Lung microvascular endothelial cell (primary cell): ENCODE results near the gene SERAC1. TPM values are rescaled to one million over a fixed set of nuclear protein-coding genes. Genes with fewer than 3 reads are reported as not detected.

Experiments used
- DNase-seq, 2 donors: peaks; one replicate each; pipeline versions ENCODE4 v3.0.0 to v3.0.0-alpha.2; 2010; ENCODE audit warnings: low read depth in 2 of 2
- total RNA-seq: library from RNA; depleted of rRNA; stranded (reverse); fragments of >200 nt; gene quantifications from 2 replicates; pipeline ENCODE4 v1.2.1, GENCODE V29; 2014

SERAC1 gene
- total RNA-seq, 1 donor from 2014 or later = 13.9 TPM

DNA sequence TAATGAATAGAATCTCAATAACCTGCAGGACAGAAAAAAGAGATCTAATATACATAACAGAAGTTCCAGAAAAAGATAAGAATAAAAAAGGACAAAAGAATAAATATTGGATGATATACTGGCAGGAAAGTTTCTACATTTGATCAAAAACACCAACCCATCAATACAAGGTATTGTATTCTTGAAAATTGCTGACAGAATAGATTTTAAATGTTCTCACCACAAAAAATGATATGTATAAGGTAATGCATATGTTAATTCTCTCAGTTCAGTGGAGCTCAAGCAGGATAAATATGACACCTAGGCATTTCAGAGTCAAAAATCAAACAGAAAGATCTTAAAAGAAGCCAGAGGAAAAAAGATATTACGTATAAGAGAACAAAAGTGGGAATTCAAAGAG is 43.8 kb downstream of the SERAC1 start:
- DNase-seq = no peak

DNA sequence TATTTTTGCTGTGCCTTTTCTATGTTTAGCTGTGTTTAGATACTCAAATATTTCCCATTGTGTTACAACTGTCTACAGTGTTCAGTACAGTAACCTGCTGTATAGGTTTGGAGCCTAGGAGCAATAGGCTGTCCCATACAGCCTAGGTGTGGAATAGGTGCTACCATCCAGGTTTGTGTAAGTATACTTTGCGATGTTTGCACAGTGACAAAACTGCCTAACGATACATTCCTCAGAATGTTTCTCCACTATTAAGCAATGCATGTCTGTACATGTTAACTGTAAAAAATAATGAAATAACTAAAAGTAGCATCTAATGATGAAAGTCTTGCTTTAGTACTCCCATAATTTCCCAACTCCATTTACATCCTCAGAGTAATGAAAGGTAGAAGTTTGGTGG is 46.0 kb downstream of the SERAC1 start:
- no peak for DNase-seq

DNA sequence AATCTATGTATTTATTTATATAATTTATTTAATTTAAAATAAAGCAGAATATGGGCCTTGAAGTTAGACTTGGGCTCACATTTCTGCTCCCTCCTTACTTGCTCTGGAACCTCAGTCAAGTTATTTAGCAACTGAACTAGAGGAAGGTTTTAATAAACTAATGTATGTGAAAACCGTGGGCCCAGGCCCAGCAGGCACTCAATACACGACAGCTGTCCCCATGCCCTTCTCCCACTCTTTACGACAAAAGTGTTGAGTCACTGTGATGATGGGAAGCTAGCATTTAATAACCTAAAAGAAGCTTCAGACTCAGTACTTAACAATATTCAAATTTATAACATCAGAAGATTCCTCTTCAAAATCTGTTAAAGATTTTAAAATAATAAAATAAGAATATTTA is 46.7 kb downstream of the SERAC1 start:
- no peak for DNase-seq

DNA sequence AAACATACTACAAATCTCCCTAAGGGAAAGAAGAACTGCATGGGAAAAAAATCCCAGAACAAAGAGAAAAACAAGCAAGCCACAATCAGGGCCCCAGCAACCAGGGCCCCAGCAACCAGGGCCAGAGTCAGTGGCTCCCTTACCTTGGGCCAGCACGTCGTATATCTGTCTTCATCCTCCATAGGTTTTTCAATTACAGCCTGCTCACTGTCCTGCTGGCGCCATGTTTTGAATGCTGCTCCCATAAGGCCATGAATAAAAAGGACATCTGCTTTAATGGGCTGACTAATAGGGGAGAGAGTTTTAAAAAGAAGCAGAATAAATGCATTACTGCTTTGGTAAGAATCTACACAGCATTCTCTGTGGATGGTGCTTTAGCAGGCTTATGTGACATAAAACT is 49.2 kb downstream of the SERAC1 start:
- no peak for DNase-seq

DNA sequence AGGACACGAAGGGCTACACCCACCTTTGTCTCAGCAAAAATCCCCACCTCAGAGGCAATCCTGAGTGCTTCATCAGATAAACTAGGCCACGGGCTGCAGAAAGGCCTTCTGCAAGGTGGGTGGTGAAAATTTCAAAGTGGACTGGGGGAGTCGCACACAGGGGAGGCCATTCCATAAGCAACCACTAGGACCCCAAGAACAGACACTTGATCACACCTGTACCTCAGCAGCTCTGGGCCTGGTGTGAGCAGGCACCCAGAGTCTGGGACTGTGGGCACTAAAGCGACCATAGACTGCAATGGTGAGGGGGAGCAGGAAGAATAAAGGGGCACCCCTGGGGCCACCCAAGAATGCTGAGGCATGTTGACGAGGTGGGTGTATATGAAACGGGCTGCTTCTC is 52.6 kb downstream of the SERAC1 start:
- no peak for DNase-seq

DNA sequence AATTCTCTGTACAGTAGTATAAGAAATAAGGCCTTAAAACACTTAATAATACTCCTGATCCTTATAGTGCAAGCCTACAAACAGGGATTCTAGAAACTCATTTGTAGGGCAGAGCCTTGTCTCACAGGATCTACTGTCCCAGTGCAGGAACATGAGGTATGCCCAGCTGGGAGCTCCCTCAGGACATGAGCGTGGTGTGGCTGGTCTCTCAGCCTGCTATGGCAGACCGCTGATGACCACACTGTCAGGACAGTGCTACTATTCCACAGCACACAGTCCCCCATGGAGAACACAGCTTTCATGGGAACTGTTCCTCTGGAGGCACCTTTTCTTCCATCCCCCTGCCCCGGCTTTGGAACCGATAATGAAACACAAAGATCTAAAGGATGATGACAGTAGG is 53.0 kb downstream of the SERAC1 start:
- DNase-seq = no peak

DNA sequence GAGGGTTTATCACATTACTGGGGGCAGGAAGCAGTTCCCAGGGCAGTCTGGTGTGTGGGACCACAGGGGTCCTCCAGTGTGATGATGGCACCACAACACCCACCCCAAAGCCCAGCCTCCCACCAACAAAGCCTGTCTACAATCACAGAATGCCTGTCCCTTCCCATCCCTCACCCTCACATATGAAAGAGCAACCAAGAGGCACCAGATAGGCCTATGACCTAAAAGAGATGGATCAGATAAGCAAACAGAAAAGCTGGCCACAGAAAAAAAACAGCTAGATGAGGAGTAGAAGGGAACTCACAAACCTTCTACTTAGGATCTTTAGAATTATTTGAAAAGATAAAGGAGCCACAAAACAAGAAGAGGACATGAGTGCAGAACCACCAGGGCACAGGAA is 54.3 kb downstream of the SERAC1 start:
- DNase-seq = no peak

DNA sequence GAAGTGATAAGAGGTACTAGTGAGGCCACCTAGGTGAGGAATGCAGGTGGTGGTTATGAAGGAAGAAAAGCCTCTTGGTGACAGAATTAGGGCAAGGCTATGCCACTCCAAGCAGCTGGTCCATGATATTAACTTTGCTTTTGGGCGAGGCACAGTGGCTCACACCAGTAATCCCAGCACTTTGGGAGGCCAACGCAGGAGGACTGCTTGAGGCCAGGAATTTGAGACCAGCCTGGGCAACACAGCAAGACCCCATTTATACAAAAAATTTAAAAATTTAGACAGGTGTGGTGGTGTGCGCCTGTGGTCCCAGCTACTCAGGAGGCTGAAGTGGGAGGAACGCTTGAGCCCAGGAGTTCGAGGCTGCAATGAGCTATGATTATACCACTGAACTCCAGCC is 56.1 kb downstream of the SERAC1 start:
- no peak for DNase-seq

DNA sequence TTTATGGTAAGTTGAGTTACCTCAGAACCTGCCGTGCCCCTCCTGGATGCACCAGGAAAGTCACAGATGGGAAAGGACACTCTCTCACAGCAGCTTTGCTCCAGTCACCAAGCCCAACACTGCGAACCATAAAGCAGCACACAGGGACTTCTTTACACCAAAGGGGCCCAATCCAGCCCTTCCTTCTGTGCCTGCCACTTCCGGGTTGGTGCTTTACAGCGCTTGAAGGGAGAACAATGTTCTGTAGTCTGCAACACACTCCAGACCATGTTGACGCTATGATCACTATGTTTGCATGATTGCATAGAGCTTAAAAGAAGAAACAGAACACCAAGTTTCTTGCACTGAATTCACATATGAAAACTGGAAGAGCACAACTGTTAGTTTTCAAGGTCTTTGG is 57.1 kb downstream of the SERAC1 start:
- DNase-seq = no peak

DNA sequence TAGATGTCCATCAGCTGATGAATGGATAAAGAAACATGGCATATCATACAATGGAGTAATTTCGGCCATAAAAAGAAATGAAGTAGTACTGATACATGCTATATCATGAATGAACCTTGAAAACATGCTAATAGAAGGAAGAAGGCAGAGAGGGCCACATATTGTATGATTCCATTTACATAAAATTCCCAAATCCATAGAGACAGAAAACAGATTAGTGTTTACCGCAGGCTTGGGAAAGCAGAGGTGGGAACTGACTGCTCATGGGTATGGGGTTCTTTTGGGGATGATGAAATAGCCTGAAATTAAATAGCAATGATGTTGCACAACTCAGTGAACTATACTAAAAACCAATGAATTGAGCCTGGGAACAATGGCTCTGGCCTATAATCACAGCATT is 58.3 kb downstream of the SERAC1 start:
- no peak for DNase-seq

DNA sequence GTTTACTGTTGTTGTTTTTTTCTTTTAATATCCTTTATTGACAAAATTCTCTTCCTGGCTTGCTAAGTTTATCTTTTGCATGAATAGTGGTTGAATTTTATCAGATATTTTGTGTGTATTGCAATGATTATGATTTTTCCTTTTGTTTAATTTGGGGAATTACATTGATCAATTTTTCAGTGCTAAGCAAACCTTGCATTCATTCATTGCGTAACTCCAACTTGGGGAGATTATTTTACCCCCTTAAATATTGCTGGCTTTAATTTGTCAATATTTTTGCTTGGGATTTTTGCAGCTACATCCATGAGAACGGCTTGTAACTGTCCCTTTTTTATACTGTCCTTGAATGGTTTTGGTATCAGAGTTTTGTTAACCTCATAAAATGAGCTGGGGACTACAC is 63.4 kb downstream of the SERAC1 start:
- no peak for DNase-seq

DNA sequence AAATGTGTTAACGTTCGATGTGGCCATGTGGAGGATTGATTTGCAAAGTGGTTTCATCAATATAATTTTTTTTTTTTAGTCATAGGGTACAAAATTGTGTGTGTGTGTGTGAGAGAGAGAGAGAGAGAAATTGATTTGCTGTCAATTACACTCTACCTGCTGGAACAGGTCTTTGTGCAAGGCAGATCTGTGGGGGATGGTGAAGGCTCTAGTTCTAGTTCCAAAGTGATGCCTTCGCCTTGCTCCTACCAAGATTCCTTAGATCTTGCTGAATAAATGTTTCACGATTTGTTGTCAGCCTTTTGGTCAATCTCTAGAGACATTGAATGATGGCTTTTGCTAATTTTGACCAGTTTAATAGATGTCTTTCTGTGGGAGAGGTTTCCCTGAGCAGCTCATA is 64.8 kb downstream of the SERAC1 start:
- no peak for DNase-seq

DNA sequence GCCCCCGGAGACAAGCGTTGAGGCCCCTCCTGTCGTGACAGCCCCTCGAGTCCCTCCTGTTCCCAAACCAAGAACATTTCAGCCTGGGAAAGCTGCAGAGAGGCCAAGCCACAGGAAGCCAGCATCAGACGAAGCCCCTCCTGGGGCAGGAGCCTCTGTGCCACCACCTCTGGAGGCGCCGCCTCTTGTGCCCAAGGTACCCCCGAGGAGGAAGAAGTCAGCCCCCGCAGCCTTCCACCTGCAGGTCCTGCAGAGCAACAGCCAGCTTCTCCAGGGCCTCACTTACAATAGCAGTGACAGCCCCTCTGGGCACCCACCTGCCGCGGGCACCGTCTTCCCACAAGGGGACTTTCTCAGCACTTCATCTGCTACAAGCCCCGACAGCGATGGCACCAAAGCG is 72.4 kb downstream of the SERAC1 start:
- DNase-seq = no peak

DNA sequence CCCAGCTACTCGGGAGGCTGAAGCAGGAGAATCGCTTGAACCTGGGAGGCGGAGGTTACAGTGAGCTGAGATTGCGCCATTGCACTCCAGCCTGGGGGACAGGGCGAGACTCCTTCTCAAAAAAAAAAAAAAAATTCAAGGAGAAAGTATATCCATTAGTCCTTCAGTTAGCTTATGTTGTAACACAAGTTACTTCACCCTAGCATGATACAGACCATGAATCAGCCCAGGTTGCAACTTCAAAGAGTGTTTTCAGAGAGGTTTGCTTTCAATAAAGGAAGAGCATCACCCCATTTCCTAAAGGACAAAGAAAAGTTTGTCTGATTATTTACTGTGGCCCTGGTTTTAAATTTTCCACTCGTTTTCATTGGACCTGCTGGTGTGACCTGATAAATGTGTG is 73.0 kb downstream of the SERAC1 start:
- no peak for DNase-seq

DNA sequence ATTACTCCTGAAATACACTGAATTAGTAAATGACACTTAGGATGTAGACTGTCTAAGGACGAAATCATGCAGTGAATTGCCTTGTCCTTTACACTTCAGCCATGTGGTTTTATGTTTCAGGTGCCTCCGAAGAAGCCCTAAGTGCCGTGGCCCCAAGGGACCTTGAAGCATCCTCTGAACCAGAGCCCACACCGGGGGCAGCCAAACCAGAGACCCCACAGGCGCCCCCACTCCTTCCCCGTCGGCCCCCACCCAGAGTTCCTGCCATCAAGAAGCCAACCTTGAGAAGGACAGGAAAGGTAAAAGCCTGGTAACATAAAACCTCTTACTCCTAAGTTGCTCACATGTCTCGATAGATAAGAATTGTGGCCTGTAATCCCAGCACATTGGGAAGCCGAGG is 75.3 kb downstream of the SERAC1 start:
- no peak for DNase-seq

DNA sequence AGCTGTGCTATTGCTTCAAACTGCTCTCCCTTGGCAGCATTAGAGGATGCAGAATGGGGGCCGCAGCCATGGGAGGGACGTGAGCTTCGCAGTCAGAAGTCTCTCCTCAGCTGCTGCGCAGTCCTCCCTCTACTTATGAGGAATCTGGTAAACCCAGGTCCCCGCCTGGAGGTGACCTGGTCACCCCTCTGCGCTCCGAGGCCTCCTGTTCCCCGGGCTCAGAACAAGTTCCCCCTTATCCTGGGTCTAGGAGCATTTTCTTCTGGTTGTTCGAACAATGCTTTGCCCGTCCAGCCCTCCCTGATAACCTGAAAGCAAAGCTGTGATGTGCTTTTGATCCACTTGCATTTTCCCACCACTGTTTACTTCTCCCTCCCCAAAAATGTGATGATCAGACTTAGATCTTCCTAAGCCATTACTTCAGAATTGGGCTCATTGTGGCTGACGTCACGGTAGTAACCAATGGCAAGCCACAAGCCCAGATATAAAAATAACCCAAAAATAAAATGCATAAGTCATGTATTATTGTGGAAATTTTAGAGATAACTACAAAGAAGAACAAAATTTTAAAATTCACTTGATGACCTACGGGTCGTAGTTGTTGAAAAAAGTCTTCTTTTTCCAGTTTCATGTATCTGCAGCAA is 80.7 kb downstream of the SERAC1 start:
- DNase-seq = no peak

DNA sequence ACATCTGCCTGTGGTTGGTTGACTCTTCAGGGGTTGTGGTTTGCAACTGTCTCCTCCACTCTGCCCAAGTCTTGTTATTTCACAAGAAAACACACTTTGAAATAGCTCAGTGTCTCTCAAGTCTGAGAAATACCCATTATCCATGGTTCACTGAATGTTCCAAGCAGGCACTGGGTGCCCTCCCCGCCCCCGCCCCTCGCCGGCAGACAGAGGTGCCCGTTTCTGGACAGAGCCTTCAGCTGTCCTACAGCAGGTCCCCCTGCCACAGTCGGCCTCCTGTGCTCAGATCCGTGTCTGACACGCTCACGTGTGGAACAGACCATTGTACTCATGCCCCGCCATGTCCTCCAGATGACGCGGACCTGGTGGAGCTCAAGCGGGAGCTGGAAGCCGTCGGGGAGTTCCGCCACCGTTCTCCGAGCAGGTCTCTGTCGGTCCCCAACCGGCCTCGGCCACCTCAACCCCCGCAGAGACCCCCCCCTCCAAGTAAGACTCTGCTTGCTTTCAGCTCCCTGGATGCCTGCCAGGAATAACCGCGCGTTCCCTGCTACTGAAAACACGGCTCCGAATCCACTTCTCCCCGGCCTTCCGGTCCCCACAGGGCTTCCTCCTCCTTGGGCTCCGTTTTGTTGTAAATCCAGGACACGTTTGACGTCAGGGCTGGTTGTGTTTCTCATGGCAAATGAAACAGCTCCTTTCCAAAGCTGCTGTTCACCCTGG is 81.4 kb downstream of the SERAC1 start:
- DNase-seq = no peak

DNA sequence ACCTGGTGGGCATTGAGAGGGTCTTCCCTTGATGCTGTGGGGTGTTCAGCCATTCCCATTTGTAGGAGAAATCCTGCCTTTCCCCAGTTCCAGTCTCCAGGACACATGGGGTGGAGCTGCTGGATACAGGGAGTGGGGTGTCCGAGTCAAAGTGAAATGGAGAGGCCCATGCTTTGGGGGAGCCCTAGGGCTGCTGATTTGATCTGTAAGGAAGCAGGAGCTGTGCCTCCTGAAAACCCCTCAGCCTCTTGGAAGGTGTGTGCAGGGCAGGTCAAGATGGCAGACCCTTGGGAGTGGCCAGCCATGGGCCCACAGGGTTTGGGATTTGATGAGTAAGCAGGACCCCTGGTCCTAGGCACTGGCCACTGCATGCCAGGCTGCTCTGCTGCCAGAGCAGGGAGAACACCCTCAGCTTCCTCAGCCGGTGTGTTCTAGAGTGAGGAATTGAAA is 82.0 kb downstream of the SERAC1 start:
- DNase-seq = no peak

DNA sequence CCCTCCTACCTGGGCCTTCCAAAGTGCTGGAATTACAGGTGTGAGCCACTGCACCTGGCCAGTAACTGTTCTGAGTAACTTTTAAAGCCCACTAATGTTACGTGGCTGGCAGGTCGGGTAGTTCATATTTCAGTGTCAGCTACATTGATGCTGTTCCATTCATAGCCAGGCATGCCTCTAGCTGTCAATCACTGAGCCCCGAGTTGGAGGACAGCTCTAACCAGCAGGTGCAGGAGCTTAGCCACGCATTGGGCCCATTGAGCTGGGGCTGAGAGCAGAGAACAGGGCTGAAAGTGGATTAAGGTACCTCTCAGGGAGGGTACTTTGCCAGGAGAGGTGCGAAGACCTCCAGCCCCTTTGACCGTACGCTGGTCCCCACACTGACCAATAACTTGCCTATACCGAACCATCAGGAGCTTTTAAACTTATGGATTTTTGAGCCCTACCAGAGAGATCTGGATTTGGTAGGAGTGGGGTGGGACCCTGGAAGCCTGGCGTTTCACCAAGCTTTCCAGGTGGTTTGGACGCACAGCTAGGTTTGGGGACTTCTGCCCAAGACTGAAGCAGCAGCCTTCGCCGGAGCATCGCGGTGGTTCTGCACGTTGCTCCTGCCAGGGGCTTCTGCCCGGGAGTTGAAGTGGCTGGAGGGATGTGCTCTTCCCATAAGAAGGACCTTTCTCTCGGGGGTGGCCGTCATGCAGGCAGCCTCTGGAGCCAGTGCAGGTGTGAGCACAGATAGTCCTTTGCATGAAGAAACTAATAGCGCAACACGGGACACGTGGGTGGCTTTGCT is 82.6 kb downstream of the SERAC1 start:
- DNase-seq = no peak

DNA sequence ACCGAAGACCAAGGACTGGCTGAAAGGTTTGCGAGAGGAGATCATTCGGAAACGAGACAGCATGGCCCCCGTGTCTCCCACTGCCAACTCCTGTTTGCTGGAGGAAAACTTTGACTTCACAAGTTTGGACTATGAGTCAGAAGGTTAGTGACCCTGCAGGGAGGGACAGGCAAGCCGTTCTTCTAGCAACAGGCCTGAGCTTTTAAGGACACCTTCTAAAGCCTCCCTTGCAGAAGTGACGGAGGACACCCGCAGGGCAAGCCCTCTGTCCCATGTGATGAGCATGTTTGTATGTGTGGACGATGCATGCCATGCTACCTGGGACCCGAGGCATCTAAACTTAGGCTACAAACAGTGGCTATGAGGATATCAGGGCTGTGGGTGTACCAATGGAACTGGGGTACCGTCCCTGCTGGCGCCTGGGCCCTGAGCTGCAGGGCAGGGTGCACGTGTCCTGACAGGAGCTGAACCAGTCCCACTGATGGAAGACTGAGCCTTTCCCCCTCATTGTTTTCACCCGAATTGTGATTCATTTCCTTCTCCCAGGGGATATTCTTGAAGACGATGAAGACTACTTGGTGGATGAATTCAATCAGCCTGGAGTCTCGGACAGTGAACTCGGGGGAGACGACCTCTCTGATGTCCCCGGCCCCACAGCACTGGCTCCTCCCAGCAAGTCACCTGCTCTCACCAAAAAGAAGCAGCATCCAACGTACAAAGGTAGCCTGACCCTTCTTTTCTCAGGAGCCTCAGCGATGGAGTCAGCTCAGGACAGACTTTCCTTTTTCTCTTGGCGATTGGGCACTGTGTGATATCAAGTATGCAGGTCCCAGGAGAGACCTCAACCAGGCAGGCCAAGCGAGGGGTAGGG is 84.4 kb downstream of the SERAC1 start:
- DNase-seq = peak in 1 of 2 donors; percentile 53

DNA sequence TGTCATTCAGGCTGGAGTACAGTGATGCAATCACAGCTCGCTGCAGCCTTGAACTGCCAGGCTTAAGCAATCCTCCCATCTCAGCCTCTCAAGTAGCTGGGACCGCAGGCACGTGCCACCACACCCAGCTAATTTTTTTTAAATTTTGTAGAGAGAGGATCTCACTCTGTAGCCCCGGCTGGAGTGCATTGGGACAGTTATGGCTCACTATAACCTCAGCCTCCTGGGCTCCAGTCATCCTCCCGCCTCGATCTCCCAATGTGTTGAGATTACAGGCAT is 86.5 kb downstream of the SERAC1 start:
- DNase-seq = no peak
